ENCODE measurements around the gene SLC1A5. TPM values are rescaled to one million over a fixed set of nuclear protein-coding genes. Genes with fewer than 3 reads are reported as not detected.
"Not testable (repeated sequence)": the region's sequence is repeated elsewhere in the genome, so short reads cannot be mapped to it uniquely, and the experiment has no call there.

Gene SLC1A5
- total RNA-seq, 1 donor from 2014 or later, result 39.5 TPM

DNA sequence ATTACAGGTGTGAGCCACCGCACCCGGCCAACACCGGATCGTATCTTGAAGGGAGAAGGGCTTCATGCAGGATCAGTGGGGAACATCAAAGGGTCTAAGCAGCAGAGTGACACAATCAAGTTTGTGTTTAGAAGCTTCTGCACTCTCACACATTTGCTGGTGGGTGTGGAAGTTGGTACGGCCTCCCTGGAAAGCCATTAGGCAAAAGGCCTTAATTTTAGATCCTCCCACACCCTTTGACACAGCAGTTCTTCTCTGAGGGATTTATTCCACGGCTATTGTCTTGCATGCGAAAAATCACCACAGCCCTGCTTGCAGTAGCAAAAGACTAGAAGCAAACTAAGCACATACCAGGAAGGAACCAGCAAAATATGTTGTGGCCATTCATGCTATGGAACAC, 18.3 kb upstream of the SLC1A5 start:
- Histone ChIP-seq H4K20me1 (ENCODE audit: low read depth) (no peaks in the 10 kb centered on the region), H3K4me3 (no peak overlapping the region), H3K4me1 (no peaks in the 10 kb centered on the region), H3K4me2 (no peak overlapping the region), H3K79me2 (ENCODE audit: low read depth) (no peaks in the 10 kb centered on the region), H3F3A (ENCODE audit: low read depth) (no peaks in the 10 kb centered on the region), H2AFZ (replicated peaks) (no peak overlapping the region), H3K36me3 (no peaks in the 10 kb centered on the region), H3K9ac (no peak overlapping the region), H3K27me3 (no peaks in the 10 kb centered on the region), H3K27ac (no peak overlapping the region), H3K9me3 (ENCODE audit: low read depth) (no peaks in the 10 kb centered on the region)
- no peaks in the 10 kb centered on the region for H3K9me3 Mint-ChIP-seq
- H3K4me1 Mint-ChIP-seq, result no peaks in the 10 kb centered on the region
- H3K36me3 Mint-ChIP-seq, result no peaks in the 10 kb centered on the region
- TF ChIP-seq EZH2phosphoT487 (IDR thresholded peaks at IDR 0.05) (no peak), EZH2 (IDR thresholded peaks at IDR 0.05) (no peak)
- TF ChIP-seq, protein P1, sequence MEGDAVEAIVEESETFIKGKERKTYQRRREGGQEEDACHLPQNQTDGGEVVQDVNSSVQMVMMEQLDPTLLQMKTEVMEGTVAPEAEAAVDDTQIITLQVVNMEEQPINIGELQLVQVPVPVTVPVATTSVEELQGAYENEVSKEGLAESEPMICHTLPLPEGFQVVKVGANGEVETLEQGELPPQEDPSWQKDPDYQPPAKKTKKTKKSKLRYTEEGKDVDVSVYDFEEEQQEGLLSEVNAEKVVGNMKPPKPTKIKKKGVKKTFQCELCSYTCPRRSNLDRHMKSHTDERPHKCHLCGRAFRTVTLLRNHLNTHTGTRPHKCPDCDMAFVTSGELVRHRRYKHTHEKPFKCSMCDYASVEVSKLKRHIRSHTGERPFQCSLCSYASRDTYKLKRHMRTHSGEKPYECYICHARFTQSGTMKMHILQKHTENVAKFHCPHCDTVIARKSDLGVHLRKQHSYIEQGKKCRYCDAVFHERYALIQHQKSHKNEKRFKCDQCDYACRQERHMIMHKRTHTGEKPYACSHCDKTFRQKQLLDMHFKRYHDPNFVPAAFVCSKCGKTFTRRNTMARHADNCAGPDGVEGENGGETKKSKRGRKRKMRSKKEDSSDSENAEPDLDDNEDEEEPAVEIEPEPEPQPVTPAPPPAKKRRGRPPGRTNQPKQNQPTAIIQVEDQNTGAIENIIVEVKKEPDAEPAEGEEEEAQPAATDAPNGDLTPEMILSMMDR (IDR thresholded peaks at IDR 0.05), result no peak
- H3K27me3 Mint-ChIP-seq (ENCODE audit: insufficient read depth, low read depth), result no peaks in the 10 kb centered on the region
- DNase-seq (ENCODE audit: low spot score), result no peak
- no peak overlapping the region for H3K27ac Mint-ChIP-seq
- H3K4me3 Mint-ChIP-seq, result no peak overlapping the region

DNA sequence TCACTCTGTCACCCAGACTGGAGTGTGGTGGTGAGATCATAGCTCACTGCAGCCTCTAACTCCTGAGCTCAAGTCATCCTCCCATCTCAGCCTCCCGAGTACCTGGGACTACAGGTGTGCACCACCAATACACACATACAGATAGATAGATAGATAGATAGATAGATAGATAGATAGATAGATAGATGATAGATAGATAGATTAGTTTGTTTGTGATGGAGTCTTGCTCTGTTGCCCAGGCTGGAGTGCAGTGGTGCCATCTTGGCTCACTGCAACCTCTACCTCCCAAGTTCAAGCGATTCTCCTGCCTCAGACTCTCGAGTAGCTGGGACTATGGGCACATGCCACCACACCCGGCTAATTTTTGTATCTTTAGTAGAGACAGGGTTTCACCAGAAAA, 16.0 kb upstream of the SLC1A5 start:
- H4K20me1 ChIP-seq (ENCODE audit: low read depth), result not testable (repeated sequence)

DNA sequence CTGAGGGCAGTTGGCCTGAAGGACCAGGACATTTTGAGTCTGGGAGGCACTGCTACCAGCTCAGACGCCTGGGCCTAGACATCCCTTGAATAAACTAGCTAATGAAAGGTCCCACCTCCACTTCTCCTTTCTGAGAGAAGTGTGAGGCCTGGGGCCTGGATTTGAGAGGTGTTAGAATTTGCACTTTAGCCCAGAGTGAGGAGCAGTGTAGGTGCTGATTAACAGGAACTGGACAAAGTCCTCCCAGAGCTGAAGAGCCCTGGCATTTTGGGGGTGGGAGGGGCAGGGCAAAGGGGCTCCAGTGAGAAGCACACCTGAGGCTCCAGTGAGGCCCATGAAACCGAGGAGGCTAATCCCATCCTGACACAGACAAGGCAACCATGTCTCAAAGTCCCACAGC, 15.2 kb upstream of the SLC1A5 start:
- H3K27me3 Mint-ChIP-seq (ENCODE audit: insufficient read depth, low read depth), result no peaks in the 10 kb centered on the region
- H3K9me3 Mint-ChIP-seq, result no peaks in the 10 kb centered on the region
- DNase-seq (ENCODE audit: low spot score), result no peak
- no peak overlapping the region for H3K27ac Mint-ChIP-seq
- no peaks in the 10 kb centered on the region for H4K20me1 ChIP-seq (ENCODE audit: low read depth)
- H3K36me3 Mint-ChIP-seq, result no peaks in the 10 kb centered on the region
- no peaks in the 10 kb centered on the region for H3F3A ChIP-seq (ENCODE audit: low read depth)
- H3K4me3 ChIP-seq, result no peak overlapping the region
- no peaks in the 10 kb centered on the region for H3K36me3 ChIP-seq
- H3K9ac ChIP-seq, result no peak overlapping the region
- no peaks in the 10 kb centered on the region for H3K9me3 ChIP-seq (ENCODE audit: low read depth)
- H3K4me2 ChIP-seq, result no peak overlapping the region
- H3K27ac ChIP-seq, result no peak overlapping the region
- no peak overlapping the region for H3K4me3 Mint-ChIP-seq
- no peaks in the 10 kb centered on the region for H3K4me1 Mint-ChIP-seq
- TF ChIP-seq EZH2 (IDR thresholded peaks at IDR 0.05) (no peak), EZH2phosphoT487 (IDR thresholded peaks at IDR 0.05) (no peak)
- TF ChIP-seq, protein P1 (IDR thresholded peaks at IDR 0.05), result no peak
- H3K79me2 ChIP-seq (ENCODE audit: low read depth), result no peaks in the 10 kb centered on the region
- H2AFZ ChIP-seq (replicated peaks), result no peak overlapping the region
- H3K27me3 ChIP-seq, result no peaks in the 10 kb centered on the region
- no peaks in the 10 kb centered on the region for H3K4me1 ChIP-seq

More for the DNA sequence above, 16.0 kb upstream of the SLC1A5 start:
- DNase-seq (ENCODE audit: low spot score); H3K4me1 ChIP-seq; H3K27ac ChIP-seq; H3K9me3 Mint-ChIP-seq; H3K27ac Mint-ChIP-seq; H3F3A ChIP-seq (ENCODE audit: low read depth); H3K79me2 ChIP-seq (ENCODE audit: low read depth); H3K36me3 Mint-ChIP-seq; H3K4me2 ChIP-seq; H3K4me3 ChIP-seq; H3K27me3 ChIP-seq; H2AFZ ChIP-seq (replicated peaks); H3K4me3 Mint-ChIP-seq; H3K9me3 ChIP-seq (ENCODE audit: low read depth); H3K27me3 Mint-ChIP-seq (ENCODE audit: insufficient read depth, low read depth); H3K36me3 ChIP-seq; H3K4me1 Mint-ChIP-seq; H3K9ac ChIP-seq: not testable (repeated sequence)

DNA sequence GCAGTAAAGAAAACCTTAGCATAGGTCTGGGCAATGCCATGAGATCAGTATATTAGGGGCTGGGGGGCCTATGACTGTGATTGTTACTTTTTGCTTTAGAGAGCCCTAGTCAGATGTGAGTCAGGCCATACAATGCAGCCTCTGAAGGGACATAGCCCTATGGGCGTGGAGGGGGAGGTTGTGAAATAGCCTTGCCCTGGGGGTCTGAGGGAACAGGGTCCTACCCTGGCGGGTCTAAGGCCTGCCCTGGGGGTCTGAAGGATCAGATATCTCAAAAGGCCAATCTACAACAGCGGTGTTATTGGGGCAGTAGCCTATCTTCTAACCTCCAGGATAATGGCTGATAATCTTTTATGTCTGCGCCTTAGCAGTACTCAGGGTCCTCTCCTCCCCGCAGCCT, 13.8 kb upstream of the SLC1A5 start:
- Histone ChIP-seq H3K27ac (no peak overlapping the region), H3K4me1 (no peaks in the 10 kb centered on the region), H3K36me3 (no peaks in the 10 kb centered on the region), H3K4me3 (no peak overlapping the region), H3K79me2 (ENCODE audit: low read depth) (no peaks in the 10 kb centered on the region), H2AFZ (replicated peaks) (no peak overlapping the region), H3K9me3 (ENCODE audit: low read depth) (no peaks in the 10 kb centered on the region), H3K9ac (no peak overlapping the region), H3K27me3 (no peaks in the 10 kb centered on the region), H3F3A (ENCODE audit: low read depth) (no peaks in the 10 kb centered on the region), H4K20me1 (ENCODE audit: low read depth) (no peaks in the 10 kb centered on the region), H3K4me2 (no peak overlapping the region)
- H3K4me3 Mint-ChIP-seq, result no peak overlapping the region
- TF ChIP-seq, protein P1 (IDR thresholded peaks at IDR 0.05), result no peak
- TF ChIP-seq EZH2 (IDR thresholded peaks at IDR 0.05) (no peak), EZH2phosphoT487 (IDR thresholded peaks at IDR 0.05) (no peak)
- H3K36me3 Mint-ChIP-seq, result no peaks in the 10 kb centered on the region
- no peaks in the 10 kb centered on the region for H3K27me3 Mint-ChIP-seq (ENCODE audit: insufficient read depth, low read depth)
- no peak for DNase-seq (ENCODE audit: low spot score)
- no peak overlapping the region for H3K27ac Mint-ChIP-seq
- no peaks in the 10 kb centered on the region for H3K9me3 Mint-ChIP-seq
- no peaks in the 10 kb centered on the region for H3K4me1 Mint-ChIP-seq

All from neural progenitor cell (in vitro differentiated cells).